ENCODE data around the gene TLE6.

The TLE6 gene

DNA sequence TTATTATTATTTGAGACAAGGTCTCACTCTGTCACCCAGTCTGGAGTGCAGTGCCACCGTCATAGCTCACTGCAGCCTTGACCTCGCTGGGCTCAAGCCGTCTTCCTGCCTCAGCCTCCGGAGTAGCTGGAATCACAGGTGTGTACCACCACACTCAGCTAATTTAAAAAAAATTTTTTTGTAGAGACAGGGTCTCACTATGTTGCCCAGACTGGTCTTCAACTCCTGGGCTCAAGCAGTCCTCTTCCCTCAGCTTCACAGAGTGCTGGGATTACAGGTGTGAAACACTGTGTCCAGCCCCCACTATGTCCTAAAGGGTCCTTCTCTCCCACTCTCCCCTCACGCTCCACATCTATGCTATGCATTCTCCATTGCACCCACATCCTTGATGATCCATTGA, 60.9 kb downstream of the TLE6 start:
- Histone ChIP-seq H3K36me3 (no peaks in the 10 kb centered on the region), H3K9me3 (no peaks in the 10 kb centered on the region), H3K4me3 (ENCODE audit: low read depth, low read length) (no peak overlapping the region), H3K4me1 (peaks cover 9% of the 10 kb centered on the region), H3K27me3 (no peaks in the 10 kb centered on the region)
- no peak for DNase-seq
- TF ChIP-seq, protein P1, sequence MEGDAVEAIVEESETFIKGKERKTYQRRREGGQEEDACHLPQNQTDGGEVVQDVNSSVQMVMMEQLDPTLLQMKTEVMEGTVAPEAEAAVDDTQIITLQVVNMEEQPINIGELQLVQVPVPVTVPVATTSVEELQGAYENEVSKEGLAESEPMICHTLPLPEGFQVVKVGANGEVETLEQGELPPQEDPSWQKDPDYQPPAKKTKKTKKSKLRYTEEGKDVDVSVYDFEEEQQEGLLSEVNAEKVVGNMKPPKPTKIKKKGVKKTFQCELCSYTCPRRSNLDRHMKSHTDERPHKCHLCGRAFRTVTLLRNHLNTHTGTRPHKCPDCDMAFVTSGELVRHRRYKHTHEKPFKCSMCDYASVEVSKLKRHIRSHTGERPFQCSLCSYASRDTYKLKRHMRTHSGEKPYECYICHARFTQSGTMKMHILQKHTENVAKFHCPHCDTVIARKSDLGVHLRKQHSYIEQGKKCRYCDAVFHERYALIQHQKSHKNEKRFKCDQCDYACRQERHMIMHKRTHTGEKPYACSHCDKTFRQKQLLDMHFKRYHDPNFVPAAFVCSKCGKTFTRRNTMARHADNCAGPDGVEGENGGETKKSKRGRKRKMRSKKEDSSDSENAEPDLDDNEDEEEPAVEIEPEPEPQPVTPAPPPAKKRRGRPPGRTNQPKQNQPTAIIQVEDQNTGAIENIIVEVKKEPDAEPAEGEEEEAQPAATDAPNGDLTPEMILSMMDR (IDR thresholded peaks at IDR 0.05; ENCODE audit: low read depth, low read length): no peak

DNA sequence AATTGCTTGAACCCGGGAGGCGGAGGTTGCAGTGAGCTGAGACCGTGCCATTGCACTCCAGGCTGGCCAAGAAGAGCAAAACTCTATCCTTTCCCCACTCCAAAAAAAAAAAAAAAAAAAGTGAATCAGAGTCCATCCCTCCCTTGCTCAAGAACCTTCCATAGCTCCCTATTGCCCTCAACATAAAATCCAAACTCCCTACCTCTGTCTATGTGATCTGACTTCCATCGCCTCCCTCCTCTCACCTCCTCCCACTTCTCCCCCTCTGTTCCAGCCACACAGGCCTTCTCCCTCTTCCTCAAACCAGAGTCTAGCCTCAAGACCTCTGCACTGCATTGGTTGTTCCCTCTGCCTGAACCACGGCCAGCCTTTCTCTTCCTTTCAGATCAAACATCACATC, 61.8 kb downstream of the TLE6 start:
- Histone ChIP-seq H3K4me3 (ENCODE audit: low read depth, low read length) (no peak overlapping the region), H3K36me3 (no peaks in the 10 kb centered on the region), H3K9me3 (no peaks in the 10 kb centered on the region), H3K4me1 (peaks cover 5% of the 10 kb centered on the region), H3K27me3 (no peaks in the 10 kb centered on the region)
- TF ChIP-seq, protein P1 (IDR thresholded peaks at IDR 0.05; ENCODE audit: low read depth, low read length): no peak
- no peak for DNase-seq

DNA sequence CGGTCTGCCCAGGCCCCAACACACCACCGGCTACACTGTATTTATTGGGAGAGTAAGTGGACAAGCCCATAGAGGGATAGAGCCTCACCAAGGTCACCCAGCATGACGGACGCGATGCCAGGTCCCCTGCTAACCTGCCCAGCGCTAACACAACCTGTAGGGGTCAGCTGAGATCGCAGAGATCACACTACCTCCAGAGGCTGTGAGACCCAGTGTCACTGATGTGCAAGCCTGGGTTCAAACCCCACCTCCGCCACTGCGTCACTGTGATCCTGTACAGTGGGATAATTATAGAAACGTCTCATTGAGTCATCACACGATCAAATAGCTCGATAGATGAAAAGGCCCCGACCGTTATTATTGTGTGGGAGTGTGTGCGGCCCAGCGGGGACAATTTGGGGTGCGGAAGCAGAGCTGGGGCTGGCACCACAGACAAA, 62.3 kb downstream of the TLE6 start:
- Histone ChIP-seq H3K36me3 (no peaks in the 10 kb centered on the region), H3K4me1 (peaks cover 1% of the 10 kb centered on the region), H3K4me3 (ENCODE audit: low read depth, low read length) (no peak overlapping the region), H3K27me3 (no peaks in the 10 kb centered on the region), H3K9me3 (no peaks in the 10 kb centered on the region)
- TF ChIP-seq, protein P1 (IDR thresholded peaks at IDR 0.05; ENCODE audit: low read depth, low read length): no peak
- no peak for DNase-seq

DNA sequence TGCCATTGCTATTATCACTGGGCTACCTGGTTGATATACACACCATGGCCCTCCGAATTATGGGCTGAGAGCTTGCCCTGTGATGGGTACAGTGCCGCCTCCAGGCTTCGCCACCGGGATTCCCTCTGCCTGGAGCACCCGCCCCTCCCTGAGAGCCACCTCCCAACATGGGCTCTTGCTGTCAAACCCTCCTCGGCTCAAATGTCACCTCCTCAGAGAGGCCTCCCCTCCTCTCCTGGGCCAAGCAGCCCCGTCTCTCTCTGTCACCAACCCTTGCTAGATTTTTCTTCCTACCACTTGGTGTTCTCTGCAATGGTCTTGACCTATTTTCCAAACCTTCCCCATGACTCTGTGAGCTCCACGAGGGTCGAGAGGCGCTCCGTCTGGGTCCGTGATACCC, 64.0 kb downstream of the TLE6 start:
- Histone ChIP-seq H3K9me3 (no peaks in the 10 kb centered on the region), H3K27me3 (no peaks in the 10 kb centered on the region), H3K4me1 (no peaks in the 10 kb centered on the region; the same call in none of the 2 replicates), H3K36me3 (no peaks in the 10 kb centered on the region), H3K4me3 (ENCODE audit: low read depth, low read length) (no peak overlapping the region)
- TF ChIP-seq, protein P1 (IDR thresholded peaks at IDR 0.05; ENCODE audit: low read depth, low read length): no peak
- no peak for DNase-seq

DNA sequence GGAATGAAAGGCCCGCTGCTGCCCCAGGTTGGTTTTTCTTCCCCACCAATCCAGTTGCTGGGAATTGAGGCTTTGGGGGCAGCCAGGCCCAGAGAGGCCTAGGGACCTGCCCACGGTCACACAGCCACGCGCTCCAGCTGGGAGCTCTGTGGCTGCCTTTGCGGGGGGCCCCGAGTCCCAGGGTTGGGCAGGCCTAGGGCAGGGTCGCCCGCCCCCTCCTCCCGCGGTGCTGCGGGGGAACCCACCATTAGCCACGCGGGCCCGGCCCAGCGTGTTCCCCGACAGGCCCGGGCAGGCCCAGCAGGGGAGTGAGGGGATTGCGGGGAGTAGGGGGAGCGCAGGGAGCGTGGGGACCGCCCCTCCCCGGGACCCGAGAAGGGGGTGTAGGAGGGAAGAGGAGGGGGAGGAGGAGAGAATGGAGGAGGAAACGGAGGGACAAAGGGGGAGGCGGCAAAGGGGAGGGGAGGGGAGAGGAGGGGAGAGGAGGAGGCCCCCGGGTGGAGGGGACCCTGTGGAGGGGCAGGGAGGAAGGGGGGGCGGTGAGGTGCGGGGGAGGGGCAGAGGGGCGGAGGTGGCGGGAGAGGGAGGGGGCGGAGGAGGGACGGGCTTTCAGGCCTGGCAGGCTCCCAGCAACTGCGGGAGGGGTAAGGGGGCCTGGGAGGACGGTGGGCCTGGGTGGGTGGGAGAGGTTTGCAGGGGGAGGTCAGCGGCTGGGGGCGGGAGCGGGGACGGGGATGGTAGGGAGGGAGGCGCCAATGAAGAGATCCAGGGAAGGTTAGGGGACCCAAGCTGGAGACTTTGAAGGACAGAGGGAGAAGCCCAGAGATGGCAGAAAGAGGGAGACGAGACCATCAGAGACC, 64.6 kb downstream of the TLE6 start:
- Histone ChIP-seq H3K4me1 (no peaks in the 10 kb centered on the region; the same call in 1 of the 2 replicates), H3K36me3 (no peaks in the 10 kb centered on the region), H3K4me3 (ENCODE audit: low read depth, low read length) (no peak overlapping the region), H3K27me3 (no peaks in the 10 kb centered on the region), H3K9me3 (no peaks in the 10 kb centered on the region)
- DNase-seq: no peak
- TF ChIP-seq, protein P1 (IDR thresholded peaks at IDR 0.05; ENCODE audit: low read depth, low read length): no peak

DNA sequence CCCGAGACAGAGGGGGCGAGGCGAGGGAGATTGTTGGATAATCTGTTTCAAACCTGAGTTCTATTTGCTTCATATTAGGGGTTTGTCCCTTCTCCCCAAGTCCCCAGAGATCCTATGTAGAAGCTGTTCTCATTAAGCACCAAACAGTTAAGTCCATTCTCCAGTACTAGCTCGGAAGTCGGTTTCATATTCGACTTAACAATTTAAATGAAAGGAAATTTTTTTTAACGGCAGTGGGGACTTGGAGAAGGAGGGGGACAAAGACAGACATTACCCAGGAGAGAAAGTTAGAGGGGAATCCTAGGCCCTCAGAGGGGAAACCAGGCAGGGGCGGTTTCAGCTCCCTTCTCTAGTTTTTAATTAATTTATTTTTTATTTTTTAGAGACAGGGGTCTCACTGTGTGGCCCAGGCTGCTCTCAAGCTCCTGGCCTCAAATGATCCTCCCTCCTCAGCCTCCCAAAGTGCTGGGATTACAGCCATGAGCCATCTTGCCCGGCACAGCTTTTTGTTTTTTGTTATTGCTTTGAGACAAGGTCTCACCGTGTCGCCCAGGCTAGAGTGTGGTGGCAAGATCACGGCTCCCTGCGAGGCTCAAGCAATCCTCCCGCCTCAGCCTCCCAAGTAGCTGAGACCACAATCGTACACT, 65.4 kb downstream of the TLE6 start:
- TF ChIP-seq, protein P1 (IDR thresholded peaks at IDR 0.05; ENCODE audit: low read depth, low read length): no peak
- Histone ChIP-seq H3K4me1 (no peaks in the 10 kb centered on the region; the same call in 1 of the 2 replicates), H3K36me3 (no peaks in the 10 kb centered on the region), H3K9me3 (no peaks in the 10 kb centered on the region), H3K4me3 (ENCODE audit: low read depth, low read length) (no peak overlapping the region), H3K27me3 (no peaks in the 10 kb centered on the region)
- no peak for DNase-seq

Measured in BE2C (cell line).